Measurements from ENCODE around the gene KNDC1.
"Not testable (repeated sequence)": the region's sequence is repeated elsewhere in the genome, so short reads cannot be mapped to it uniquely, and the experiment has no call there.

Gene KNDC1

DNA sequence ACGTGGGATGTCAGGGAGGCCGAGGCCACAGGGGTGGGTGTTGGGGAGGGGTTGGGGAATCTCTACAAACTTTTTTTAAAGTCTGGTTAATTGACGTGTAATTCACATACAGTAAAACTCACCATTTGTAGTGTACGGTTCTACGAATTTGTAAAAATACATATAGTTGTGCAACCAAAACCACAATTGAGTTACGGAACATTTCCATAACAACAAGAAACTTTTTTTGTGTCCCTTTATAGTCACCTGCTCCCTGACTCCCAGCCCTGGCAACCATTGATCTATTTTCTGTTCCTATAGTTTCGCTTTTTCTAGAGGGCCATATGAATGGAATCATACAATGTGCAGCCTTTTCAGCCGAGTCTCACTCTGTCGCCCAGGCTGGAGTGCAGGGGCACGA lies 74.8 kb downstream of the KNDC1 start:
- in situ Hi-C loops (cut with MboI; ENCODE audit: low sequenced_read_pairs), result not testable (repeated sequence)

DNA sequence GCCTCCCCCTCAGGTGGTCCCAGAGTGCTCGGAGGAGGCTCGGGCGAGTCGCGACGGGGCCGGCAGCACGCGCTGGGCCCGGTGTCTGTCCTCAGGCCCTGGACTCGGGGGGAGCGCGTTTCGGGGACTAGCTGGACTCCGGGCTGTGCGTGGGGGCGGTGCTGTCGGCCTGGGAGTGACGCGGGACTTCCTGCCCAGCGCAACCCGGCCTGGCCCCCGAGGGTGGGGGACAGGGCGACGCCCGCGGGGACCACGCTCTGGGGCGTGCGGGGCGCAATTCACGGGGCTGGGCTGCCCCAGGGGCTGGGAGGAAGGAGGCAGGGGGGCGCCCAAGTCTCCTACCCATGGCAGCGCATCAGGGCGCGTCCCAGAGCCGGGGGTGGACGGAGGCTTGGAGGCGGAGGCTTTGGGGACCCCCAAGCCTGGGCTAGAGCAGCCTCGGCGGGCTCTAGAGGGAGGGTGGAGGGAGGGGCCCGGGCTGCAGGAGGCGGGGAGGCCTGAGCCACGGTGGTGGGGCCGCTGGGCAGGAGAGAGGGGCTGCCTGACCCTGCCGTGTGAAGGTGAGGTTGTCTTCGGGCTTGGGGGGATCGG lies 75.3 kb downstream of the KNDC1 start:
- in situ Hi-C loops (cut with MboI; ENCODE audit: low sequenced_read_pairs), result no loop called here

DNA sequence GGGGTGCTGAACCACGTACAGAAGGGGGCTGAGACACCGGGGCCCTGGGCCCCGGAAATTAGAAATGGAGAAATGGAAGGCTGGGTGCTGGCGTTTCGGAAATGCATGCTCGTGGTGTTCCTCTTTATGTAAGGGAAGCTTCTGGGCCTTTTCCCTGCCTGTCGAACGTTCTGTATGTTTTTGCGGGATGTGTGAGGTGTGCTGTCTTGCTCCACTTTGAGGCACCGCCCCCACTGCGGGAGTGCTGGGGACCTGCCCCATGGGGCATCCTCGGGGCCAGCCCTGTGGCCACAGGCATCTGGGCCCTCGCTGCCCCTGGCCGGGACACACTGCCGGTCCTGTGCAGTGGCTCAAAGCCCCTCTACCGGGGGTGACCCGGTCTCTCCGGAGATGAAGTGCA lies 75.9 kb downstream of the KNDC1 start:
- in situ Hi-C loops (cut with MboI; ENCODE audit: low sequenced_read_pairs), result no loop called here

DNA sequence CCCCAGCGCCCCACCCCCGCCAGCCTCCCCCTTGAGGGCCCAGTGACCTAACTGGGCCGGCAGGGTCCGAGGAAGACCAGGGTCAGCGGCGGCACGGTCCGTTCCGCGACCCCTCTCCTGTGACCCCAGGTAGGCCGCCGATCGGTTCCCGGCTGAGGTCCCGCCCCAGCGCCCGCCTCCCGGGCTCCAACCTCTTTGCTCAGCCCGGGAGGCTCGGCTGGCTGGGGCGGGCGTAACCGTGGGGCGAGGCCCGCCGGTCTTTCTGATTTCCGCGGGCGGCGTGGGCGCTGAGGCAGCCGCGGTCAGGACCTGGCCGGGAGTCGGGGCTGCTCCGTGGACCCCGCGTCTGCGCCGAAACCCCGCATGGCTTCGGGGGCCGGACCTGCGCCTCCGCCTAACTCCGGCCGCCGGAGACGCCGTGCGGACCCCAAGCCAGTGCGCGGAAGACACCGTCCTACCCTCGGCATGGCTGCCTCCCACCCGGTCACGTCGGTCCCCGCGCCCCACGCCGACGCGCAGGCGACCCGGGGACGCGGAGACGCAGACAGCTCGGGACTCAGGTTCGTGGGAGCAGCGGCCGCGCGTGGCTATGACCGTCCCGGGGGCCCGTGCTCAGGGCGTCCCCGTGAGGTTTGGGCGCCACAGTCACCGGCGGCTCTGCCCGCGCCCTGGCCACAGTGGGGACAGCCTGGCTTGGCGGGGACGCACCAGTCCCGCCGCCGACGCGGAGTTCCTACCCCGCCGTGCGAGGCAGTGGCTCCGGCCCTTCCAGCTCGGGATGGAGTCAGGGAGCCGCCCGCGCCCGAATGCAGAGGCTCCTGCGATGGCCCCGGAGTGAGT lies 76.6 kb downstream of the KNDC1 start:
- in situ Hi-C loops (cut with MboI; ENCODE audit: low sequenced_read_pairs), result no loop called here

DNA sequence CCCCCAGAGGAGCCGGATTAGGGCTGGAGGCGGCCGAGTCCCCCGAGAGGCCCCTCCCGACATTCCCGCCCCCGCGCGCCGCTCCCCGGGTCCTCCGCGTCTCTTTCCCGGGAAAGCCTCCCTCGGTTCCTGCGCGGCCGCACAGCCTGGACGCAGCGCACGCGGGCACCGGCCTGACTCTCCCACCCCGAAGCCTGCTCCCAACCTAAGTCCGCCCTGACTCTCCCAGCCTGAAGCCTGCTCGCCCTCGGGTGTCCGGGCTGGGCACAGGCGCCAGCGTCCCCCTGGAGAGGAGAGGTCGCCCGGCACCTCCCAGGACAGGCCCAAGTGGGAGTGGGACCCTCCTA lies 77.2 kb downstream of the KNDC1 start:
- in situ Hi-C loops (cut with MboI; ENCODE audit: low sequenced_read_pairs), result no loop called here

DNA sequence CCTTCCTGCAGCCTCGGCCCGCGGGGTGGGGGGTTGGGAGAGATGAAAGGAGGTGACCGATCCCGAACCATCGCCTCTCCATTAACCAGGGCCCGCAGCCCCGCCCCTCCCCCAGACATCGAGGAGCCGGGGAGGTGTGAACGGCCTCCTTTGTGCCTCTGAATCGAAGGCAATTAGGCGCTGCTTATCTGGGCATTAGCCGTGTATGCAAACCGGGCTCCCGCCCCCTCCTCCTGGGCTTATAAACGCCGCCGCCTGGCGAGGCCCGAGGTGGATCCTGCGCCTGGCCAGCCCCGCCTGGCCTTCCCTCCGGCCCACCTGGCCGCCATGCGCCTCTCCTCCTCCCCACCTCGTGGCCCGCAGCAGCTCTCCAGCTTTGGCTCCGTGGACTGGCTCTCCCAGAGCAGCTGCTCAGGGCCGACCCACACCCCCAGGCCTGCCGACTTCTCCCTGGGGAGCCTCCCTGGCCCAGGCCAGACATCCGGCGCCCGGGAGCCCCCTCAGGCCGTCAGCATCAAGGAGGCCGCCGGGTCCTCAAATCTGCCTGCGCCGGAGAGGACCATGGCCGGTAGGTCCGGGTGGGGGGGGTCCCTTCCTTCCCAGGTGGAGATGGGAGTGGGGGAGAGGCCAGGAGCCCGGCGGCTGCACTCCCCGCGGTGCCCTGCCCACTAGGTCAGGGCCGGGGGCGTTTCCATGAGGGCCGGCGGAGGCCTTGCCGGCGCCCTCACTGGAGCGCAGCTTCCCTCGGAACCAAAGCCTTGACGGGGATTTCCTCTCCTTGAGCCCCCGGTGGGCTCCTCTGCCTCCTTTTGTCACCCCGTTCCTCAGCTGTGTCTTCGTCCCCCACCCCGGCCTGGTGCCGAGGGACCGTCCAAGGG lies 77.8 kb downstream of the KNDC1 start, which contains the start of gene VENTX:
VENTX (plus strand) TSS at position 268 of the 878 bp plus-strand sequence; CDS start at position 328, 60 bp downstream.
- in situ Hi-C loops (cut with MboI; ENCODE audit: low sequenced_read_pairs), result no loop called here

DNA sequence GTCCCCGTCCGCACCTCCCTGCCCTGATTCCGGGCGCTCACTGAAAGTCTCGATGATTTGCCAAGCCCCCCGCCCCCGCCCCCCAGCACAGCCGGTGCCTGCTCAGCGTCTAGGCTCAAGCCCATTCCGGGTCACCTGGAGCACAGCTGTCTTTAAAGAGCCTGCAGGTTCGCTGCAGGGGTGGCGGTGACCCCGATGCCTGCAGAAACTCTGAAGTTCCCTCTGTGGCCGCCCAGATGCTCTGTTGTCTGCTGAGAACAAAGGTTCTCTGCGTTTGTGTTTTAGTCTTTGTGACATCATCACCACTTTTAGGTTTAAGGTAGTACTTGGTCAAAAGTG lies 78.4 kb downstream of the KNDC1 start:
- in situ Hi-C loops (cut with MboI; ENCODE audit: low sequenced_read_pairs), result no loop called here

DNA sequence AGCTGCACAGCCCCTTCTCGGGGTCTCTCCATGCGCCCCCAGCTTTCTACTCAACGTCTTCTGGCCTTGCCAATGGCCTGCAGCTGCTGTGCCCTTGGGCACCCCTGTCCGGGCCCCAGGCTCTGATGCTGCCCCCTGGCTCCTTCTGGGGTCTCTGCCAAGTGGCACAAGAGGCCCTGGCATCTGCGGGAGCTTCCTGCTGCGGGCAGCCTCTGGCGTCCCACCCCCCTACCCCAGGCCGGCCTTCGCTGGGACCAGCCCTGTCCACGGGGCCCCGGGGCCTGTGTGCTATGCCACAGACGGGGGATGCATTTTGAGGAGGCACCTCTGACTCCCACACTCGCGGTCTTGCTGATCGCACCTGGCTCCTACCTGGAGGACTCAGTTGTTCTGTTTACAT lies 80.0 kb downstream of the KNDC1 start:
- in situ Hi-C loops (cut with MboI; ENCODE audit: low sequenced_read_pairs), result no loop called here

DNA sequence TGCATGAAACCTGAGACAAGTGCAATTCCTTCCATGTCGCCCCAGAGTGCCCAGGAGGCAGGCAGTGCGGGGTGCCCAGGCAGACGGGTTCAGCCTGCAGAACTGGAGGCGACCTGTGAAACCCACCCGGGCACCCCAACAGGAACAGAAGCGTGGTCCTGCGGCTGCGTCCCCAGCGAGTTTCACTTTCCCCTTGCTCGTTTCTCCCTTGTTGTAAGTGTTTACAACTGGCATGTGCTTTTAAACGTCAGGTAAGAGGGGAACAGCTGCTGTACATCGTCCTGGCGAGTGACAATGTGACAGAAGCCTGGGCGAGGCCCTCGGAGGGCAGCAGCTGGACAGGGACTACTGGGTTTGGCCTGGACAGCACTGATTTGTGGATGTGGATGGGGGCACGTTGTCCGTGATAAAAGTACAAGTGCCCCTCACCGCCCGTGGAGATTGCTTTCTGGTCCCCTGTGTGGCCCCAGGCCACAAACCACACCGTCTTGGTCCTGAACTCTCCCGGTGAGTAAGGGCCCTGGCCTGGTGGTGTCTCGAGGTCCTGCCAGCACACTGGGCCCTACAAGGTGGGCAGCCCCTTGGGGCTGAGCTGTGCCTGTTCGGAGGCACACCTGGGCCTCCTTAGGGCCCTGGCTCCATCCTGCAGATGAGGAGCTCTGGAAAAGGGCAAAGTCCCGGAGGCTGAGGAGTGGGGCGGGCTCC lies 81.6 kb downstream of the KNDC1 start:
- in situ Hi-C loops (cut with MboI; ENCODE audit: low sequenced_read_pairs), result no loop called here

DNA sequence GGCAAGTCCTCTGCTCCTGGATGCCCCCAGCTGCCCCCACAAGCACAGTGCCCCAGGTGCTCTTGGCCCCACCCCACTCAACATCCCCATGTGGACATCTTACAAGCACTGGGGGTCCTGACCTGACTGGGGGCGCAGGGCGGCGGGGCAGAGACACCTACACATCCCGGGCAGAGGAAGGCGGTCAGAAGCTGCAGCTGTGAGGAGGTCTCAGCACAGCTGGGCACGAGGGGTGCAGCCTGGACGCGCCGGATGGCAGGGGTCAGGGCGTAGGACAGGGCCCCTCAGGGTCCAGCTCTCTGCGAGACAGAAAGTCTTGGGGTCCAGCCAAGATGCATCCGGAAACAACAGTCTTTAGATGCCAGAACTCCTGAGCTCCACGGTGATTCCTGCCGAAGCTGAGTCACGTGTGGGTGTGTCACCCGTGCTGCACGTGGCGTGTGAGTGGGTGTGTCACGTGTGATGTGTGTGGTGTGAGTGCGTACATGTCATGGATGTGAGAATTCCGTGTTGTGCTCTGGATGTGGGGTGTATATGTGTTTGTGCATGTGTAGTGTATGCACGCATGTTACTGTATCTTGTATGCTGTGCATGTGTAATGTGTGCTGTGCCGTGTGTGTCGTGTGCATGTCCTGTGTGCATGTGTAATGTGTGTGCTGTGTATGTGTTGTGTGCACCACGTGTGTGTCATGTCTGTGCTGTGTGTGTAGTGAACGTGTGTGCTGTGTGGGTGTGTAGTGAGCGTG lies 82.8 kb downstream of the KNDC1 start:
- in situ Hi-C loops (cut with MboI; ENCODE audit: low sequenced_read_pairs), result no loop called here

DNA sequence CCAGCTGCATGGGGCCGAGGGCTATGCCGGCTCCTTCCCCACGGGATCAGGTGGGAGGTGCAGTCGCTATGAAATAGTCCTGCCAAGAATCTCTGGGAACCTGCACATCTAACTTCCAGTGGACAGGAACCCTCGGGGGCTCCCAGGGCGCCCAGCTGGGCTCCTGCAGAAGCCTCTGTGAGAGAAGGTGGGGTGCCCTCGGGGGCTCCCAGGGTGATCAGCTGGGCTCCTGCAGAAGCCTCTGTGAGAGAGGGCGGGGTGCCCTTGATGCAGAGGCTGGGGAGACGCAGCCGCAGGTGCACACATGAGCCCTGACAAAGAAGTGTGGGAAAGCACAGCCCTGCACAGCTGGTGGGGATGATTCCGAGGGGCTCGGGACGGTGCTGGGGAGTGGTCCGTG lies 83.6 kb downstream of the KNDC1 start:
- in situ Hi-C loops (cut with MboI; ENCODE audit: low sequenced_read_pairs), result no loop called here

DNA sequence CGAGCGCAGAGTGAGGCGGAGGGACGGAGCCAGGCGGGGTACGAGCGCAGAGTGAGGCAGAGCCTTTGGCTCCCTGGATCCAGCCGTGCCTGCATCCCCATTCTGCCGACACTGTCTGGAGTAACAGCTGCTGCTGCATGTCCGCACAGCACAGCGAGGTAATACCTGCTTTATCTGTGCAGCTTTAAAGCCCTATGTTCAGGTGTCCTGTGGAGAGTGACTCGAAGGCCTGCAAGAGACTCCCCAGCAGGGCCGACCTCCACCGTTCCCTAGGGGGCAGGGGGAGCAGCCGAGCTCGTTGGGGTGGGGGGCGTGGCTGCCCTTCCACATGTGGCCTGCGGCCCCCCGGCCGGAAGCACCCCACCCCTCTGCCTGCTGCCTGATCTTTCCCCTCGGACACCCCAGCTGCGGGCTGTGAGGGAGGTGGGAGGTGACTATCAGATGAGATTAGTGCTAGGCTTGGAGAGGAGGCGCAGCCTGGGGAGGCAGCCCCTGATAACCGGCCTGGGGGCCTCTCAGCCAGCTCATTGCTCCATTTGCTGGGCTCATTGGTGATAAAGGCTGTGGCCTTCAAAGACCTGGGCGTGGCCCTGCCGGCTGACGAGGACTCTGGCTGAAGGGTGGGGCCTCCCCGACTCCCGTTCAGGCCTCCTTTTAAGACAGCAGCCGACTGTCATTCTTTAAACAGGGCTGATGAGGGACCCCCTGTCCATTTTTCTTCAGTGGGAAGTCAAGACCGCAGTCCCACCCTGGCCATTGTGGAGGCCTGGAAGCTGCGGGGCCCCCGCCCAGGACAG lies 85.6 kb downstream of the KNDC1 start:
- in situ Hi-C loops (cut with MboI; ENCODE audit: low sequenced_read_pairs), result no loop called here

DNA sequence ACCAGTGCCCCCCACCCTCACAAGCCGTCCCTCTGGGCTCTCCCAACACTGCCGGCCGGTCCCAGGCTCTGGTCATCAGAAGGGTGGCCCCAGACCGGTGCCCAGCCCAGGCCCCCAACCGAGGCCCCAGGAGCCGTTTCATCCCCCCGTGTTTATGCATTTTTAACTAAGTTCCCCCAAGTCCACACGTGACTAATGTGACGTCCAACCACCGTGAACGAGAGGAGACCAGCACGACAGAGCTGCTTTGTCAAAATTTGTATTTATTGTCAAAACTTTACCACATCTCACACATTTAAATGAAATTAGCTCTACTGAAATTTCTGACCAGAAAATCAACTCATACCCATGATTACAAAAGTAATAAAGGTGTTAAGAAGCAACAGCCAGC lies 86.2 kb downstream of the KNDC1 start:
- in situ Hi-C loops (cut with MboI; ENCODE audit: low sequenced_read_pairs), result no loop called here

DNA sequence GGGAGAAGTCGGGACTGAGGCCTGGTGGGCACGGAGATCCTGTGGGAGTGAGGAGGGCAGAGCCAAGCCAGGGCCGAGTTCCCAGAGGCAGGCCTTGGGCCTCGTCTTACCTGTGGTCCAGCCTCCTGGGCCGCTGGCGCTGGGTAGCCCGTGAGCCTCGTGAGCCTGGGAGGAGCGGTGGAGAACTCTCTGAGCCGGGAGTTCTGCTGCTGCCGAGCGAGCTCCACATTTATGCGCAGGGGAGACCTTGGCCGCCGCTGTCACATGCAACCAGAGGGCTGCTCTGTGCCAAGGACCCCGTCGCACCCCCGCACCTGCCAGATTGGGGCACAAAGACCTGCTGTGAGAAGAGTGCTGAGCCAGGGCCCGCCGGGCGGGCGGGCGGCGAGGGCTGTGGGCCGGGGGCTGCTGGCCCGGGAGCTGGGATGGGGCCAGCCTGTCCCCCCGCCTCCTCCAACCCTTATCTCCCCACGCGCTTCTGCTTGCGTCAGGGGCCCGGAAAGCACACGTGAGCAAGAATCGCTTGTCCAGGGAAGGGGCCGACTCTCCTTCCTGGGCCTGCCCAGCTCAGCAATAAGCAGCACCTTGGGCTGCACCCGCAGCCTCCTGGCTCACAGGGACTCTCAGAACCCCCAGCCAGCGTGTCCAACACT lies 87.8 kb downstream of the KNDC1 start:
- in situ Hi-C loops (cut with MboI; ENCODE audit: low sequenced_read_pairs), result no loop called here

DNA sequence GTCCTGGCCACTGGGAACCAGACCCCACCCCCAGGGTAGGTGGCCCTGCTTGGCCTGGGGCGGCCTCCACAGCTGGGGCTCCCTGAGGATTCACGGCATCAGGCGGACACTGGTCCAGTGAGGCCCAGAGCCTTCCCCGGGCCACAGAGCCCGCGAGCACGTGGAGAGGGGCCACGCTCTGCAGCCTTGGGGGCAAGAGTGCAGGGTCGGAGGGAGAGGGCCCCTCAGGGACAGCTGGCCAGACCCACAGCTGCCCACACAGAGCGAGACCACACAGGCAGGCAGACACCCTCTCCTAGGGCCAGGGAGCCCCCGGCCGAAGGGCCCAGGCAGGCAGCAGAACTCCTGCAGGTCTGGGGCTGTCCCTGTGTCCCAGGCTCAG lies 88.3 kb downstream of the KNDC1 start:
- in situ Hi-C loops (cut with MboI; ENCODE audit: low sequenced_read_pairs), result no loop called here

DNA sequence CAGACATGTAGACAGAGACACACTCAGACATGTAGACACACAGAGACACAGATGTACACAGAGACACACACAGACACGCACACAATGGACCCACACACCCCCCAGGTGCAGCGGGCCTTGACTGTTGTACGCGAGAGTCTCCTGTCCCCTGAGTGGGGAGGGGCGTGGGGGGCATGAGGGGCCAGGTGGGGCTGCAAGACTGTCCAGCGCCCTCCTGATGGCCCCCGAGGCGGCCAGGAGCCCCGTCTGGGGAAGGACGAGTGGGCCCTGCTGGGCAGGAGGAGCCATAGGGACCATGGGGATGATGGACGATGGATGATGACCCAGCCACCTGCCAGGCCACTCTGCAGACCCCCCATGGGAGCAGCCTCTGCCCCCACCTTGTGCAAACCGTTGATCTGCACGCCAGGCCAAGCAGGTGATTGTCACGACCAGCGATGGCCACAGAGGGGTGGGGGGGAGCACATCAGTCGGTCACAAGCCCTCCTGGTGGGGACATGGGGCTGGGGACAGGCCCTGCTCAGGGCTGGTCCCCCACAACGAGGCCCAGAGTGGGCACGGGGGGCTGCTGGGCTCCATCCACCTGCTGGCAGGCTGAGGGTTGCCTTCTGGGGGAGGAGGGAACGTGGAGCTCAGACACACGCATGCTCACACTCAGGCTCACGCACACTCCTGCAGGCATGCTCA lies 89.2 kb downstream of the KNDC1 start:
- in situ Hi-C loops (cut with MboI; ENCODE audit: low sequenced_read_pairs), result no loop called here

DNA sequence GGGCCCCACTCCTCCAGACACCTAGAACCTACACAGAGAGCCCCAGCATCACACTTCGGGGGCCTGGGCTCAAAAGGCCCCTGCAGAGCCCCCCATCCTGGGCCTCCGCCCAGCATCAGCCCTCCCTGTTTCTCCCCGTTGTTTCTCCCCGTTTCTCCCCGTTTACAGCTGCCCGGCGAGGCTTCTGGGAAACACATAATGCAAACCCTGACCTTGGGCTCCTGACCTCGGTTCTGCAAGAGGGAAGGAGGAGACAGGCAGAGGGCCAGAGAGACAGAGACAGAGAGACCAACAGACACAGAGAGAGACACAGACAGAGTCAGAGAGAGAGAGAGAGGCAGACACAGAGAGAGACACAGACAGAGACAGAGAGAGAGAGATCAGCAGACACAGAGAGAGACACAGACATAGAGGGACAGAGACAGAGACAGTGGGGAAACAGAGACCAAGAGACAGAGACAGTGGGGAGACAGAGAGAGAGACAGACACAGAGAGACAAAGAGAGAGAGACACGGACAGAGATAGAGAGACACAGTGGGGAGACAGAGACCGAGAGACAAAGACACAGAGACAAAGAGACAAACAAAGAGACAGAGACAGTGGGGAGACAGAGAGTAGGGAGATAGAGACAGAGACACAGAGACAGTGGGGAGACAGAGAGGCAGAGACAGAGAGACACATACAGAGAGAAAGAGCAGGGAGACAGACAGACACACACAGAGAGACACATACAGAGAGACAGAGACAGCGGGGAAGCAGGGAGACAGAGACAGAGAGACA lies 90.1 kb downstream of the KNDC1 start:
- in situ Hi-C loops (cut with MboI; ENCODE audit: low sequenced_read_pairs), result no loop called here

All from HL-60/S4 treated with retinoic acid at 250 ng/mL for 4 days and 3 days (cell line).